NCI-H526 (cell line): Measurements from ENCODE around the gene CNN1.
"Not testable (repeated sequence)": the region's sequence is repeated elsewhere in the genome, so short reads cannot be mapped to it uniquely, and the experiment has no call there.

Experiments
- DNase-seq, 2 experiments: peaks; one replicate each; lab custom pipeline; 2025; lab: John Stamatoyannopoulos, UW

Gene CNN1

GRCh38 chr19:11599704-11600103, 61.1 kb downstream of the CNN1 start:
- not testable (repeated sequence) for DNase-seq
